ENCODE results near the gene DPCD.

- TF ChIP-seq CTCF (IDR thresholded peaks at IDR 0.05) = no peak
- no peak for TF ChIP-seq POLR2A (IDR thresholded peaks at IDR 0.05)
Measured at GRCh38 chr10:101578803-101579515, 9.2 kb upstream of the DPCD start.
